OCI-LY3 (cell line): Measurements from ENCODE around the gene RPL3.
A peak's percentile ranks its signal among the peaks of the same experiment; 100 is the strongest.
"Not testable (repeated sequence)": the region's sequence is repeated elsewhere in the genome, so short reads cannot be mapped to it uniquely, and the experiment has no call there.

Experiments
- H2AFZ ChIP-seq: fragments of 200-600, 300-600 bp; shearing (Covaris generic); 2 replicates; pipeline ENCODE4 v1.6.0; 2014; ENCODE audit warnings: antibody characterized with exemption, low read depth, low read length
- H3K27ac ChIP-seq: fragments of 200-600, 300-600 bp; sonication (generic); 2 replicates; pipeline ENCODE4 v1.5.1; 2014; ENCODE audit warnings: mild to moderate bottlenecking, low read length, moderate library complexity, mixed read lengths
- H3K27me3 ChIP-seq: fragments of 200-600, 300-600 bp; sonication (generic); 2 replicates; pipeline ENCODE4 v1.6.1; 2014; ENCODE audit warnings: low read depth, low read length, mixed read lengths
- H3K36me3 ChIP-seq: fragments of 200-600, 300-600 bp; sonication (generic); replicated peaks from 2 replicates; pipeline ENCODE3; 2014; ENCODE audit warnings: low read depth, low read length, mixed read lengths
- H3K4me1 ChIP-seq: fragments of 300-600, 200-600 bp; sonication (generic); 2 replicates; pipeline ENCODE4 v1.6.1; 2014; ENCODE audit warnings: low read length, mixed read lengths
- H3K4me2 ChIP-seq: fragments of 200-600, 300-600 bp; sonication (generic); 2 replicates; pipeline ENCODE4 v1.6.1; 2014; ENCODE audit warnings: low read length, mixed read lengths
- H3K4me3 ChIP-seq: fragments of 300-600, 200-600 bp; sonication (generic); 2 replicates; pipeline ENCODE4 v1.5.1; 2014; ENCODE audit warnings: antibody characterized with exemption, mild to moderate bottlenecking, low read length, moderate library complexity
- H3K79me2 ChIP-seq: fragments of 300-600, 200-600 bp; shearing (Covaris generic); 2 replicates; pipeline ENCODE4 v1.6.1; 2014; ENCODE audit warnings: mild to moderate bottlenecking, low read length, mixed read lengths
- H3K9ac ChIP-seq: fragments of 300-600, 200-600 bp; shearing (Covaris generic); 2 replicates; pipeline ENCODE4 v1.6.0; 2014; ENCODE audit warnings: mild to moderate bottlenecking, low read length, moderate library complexity
- H3K9me3 ChIP-seq: fragments of 200-600, 300-600 bp; shearing (Covaris generic); 2 replicates; pipeline ENCODE4 v1.6.1; 2014; ENCODE audit warnings: low read length, mixed read lengths; ENCODE audit not compliant: insufficient read depth
- H4K20me1 ChIP-seq: fragments of 200-600, 300-600 bp; sonication (generic); 2 replicates; pipeline ENCODE4 v1.6.1; 2016; ENCODE audit warnings: low read length, mixed read lengths; ENCODE audit not compliant: insufficient read depth
- CTCF ChIP-seq: fragments of 200-600, 300-600 bp; sonication (generic); IDR thresholded peaks from 2 replicates; pipeline ENCODE4 v1.5.1; 2014; ENCODE audit warnings: antibody characterized with exemption, low read length, low read depth
- EZH2phosphoT487 ChIP-seq: fragments of 200-600 bp; shearing (Covaris generic); IDR thresholded peaks from 2 replicates; pipeline ENCODE4 v1.6.1; 2018; ENCODE audit warnings: antibody characterized with exemption, mixed run types, low read depth

RPL3 gene

GRCh38 chr22:39327995-39328754 is 8.8 kb upstream of the RPL3 start:
- no peak for TF ChIP-seq CTCF
- H3K36me3 ChIP-seq, result no peaks in the 10 kb centered on the region
- H3K27me3 ChIP-seq, result no peaks in the 10 kb centered on the region
- H3K4me2 ChIP-seq, result no peak overlapping the region
- H3K4me3 ChIP-seq, result no peak overlapping the region
- H3K9me3 ChIP-seq, result no peaks in the 10 kb centered on the region
- H3K9ac ChIP-seq, result no peak overlapping the region
- H3K79me2 ChIP-seq, result no peaks in the 10 kb centered on the region
- no peaks in the 10 kb centered on the region for H4K20me1 ChIP-seq
- H3K4me1 ChIP-seq, result peaks cover 15% of the 10 kb centered on the region
- H2AFZ ChIP-seq, result no peak overlapping the region
- H3K27ac ChIP-seq, result no peak overlapping the region

GRCh38 chr22:39325392-39325932 is 6.0 kb upstream of the RPL3 start:
- Histone ChIP-seq H3K27me3 (no peaks in the 10 kb centered on the region), H3K4me3 (no peak overlapping the region), H4K20me1 (no peaks in the 10 kb centered on the region), H3K79me2 (peaks cover 3% of the 10 kb centered on the region; the same call in 1 of the 2 replicates), H2AFZ (no peak overlapping the region), H3K36me3 (no peaks in the 10 kb centered on the region), H3K9ac (no peak overlapping the region), H3K4me1 (peaks cover 4% of the 10 kb centered on the region), H3K4me2 (no peak overlapping the region), H3K9me3 (no peaks in the 10 kb centered on the region), H3K27ac (no peak overlapping the region)
- TF ChIP-seq EZH2phosphoT487 (no peak), CTCF (no peak)

GRCh38 chr22:39320616-39321029 is 1.2 kb upstream of the RPL3 start:
- H3K27ac ChIP-seq, H2AFZ ChIP-seq, H3K9me3 ChIP-seq, H3K27me3 ChIP-seq: not testable (repeated sequence)
- peak overlapping the region; percentile 59 for H3K4me2 ChIP-seq
- H3K4me1 ChIP-seq, result peaks cover 26% of the 10 kb centered on the region
- H3K4me3 ChIP-seq, result peak overlapping the region; percentile 85
- peaks cover 33% of the 10 kb centered on the region for H4K20me1 ChIP-seq
- H3K9ac ChIP-seq, result peak overlapping the region; percentile 93; the same call in 1 of the 2 replicates
- peaks cover 34% of the 10 kb centered on the region for H3K36me3 ChIP-seq
- H3K79me2 ChIP-seq, result peaks cover 42% of the 10 kb centered on the region

GRCh38 chr22:39318507-39319283 is 728 bp downstream of the RPL3 start:
- peak overlapping the region; percentile 94 for H3K4me3 ChIP-seq
- peaks cover 59% of the 10 kb centered on the region for H3K79me2 ChIP-seq
- H4K20me1 ChIP-seq, result peaks cover 52% of the 10 kb centered on the region
- no peaks in the 10 kb centered on the region for H3K9me3 ChIP-seq
- peak overlapping the region; percentile 86 for H3K4me2 ChIP-seq
- peak overlapping the region; percentile 80 for H3K27ac ChIP-seq
- H3K9ac ChIP-seq, result peak overlapping the region; percentile 99
- peaks cover 29% of the 10 kb centered on the region for H3K4me1 ChIP-seq
- no peaks in the 10 kb centered on the region for H3K27me3 ChIP-seq
- no peak overlapping the region for H2AFZ ChIP-seq
- H3K36me3 ChIP-seq, result peaks cover 53% of the 10 kb centered on the region
- TF ChIP-seq CTCF (no peak), EZH2phosphoT487 (no peak)
